ENCODE measurements around the gene PDE9A.

- TF ChIP-seq CTCF (IDR thresholded peaks at IDR 0.05; ENCODE audit: extremely low read depth in 1 of 2, insufficient read depth in 1 of 2, low read depth in 1 of 2, low read length in 2 of 2): no peak
- TF ChIP-seq MYC (IDR thresholded peaks at IDR 0.05; ENCODE audit: low read depth, low read length): no peak
- TF ChIP-seq POLR2AphosphoS5 (IDR thresholded peaks at IDR 0.05; ENCODE audit: insufficient read depth, low read depth, low read length): no peak
- no peak for TF ChIP-seq EZH2 (IDR thresholded peaks at IDR 0.05; ENCODE audit: borderline replicate concordance, low read depth, low read length, severe bottlenecking)
- no peak for TF ChIP-seq POLR2A (IDR thresholded peaks at IDR 0.05; ENCODE audit: low read depth, low read length)
- no peak for TF ChIP-seq JUN (IDR thresholded peaks at IDR 0.05; ENCODE audit: borderline replicate concordance, insufficient read depth, insufficient read length, low read depth)
- no peak for TF ChIP-seq MAX (IDR thresholded peaks at IDR 0.05; ENCODE audit: insufficient read depth, insufficient read length)
Observed at GRCh38 chr21:42785666-42786427, 132.4 kb downstream of the PDE9A start.
